Stimulated activated CD4-positive, alpha-beta T cell treated with anti-CD3 and anti-CD28 coated beads, TNF-alpha, amount 100 ng/mL, for 24 hours (primary cell): Measurements from ENCODE around the gene UTP20.

ENCODE experiments used
- DNase-seq, 3 experiments: peaks; one replicate each; pipeline ENCODE4 v3.0.0-alpha.2; 2020; ENCODE audit warnings: low read depth in 3 of 3

UTP20 gene

DNA sequence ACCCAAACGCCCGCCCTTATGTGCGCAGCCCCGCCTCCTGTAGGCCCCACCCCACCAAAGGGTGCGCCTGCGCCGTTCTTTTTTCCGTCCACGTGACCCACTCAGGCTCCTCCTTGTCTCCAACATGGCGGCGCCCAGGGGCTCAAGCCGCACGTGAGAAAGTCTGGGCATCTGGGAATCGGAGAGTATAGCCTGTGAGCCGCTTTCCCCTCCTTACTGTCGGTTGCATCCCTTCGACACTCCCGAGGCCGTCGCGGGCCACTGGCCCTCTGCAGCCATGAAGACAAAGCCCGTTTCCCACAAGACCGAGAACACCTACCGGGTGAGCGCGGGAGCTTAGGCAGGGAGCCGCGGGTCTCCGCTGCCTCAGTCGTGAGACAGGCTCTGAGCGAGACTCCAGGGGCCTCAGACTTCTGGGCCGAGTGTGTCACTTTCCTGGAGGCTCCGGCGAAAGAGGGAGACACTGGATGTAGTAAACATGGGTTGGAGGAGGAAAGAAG is at the start of gene UTP20:
TSS of gene UTP20 (plus strand) at position 100 of the 500 bp plus-strand sequence. CDS start at position 278, 178 bp downstream.
- peak; percentile 87 to 91 (median 90) for DNase-seq

DNA sequence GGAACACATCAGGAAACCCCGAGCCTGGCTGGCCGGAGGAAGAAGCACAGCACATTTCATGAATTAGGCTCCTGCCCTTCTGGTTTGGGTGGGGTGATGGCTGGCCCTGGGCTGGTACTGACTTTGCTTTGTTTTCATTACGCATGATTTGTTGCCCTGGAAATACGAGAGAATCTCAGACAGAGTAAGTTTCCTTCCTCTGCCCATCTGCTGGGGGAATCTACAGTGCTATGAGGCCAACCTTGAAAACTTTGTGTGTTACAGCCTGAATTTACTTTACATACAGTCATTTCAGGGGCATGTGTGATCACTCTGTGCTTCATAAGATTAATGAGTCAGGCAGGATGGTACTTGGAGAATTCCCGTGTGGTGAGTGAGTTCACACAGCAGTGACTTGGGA is 49.4 kb upstream of the UTP20 start:
- no peak for DNase-seq

- no peak for DNase-seq
These were observed 48.3 kb upstream of the UTP20 start for GRCh38 chr12:101231636-101232035.

GRCh38 chr12:101235686-101236085 is 44.2 kb upstream of the UTP20 start:
- no peak for DNase-seq

DNA sequence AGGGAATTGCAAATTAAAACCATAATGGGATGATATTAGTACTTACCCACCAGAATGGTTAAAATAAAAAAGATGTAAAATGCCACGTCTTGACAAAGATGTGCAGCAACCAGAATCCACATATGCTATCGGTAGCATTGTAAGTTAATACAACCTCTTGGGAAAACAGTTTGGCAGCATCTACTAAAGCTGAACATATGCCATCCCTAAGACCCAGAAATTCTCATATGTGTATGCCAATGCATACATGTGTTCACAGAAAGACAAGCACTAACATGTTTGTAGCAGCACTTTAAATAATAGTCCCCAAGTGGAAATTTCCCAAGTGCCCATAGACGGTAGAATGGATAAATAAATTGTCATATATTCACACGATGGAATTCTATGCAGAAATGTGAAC is 41.6 kb upstream of the UTP20 start:
- no peak for DNase-seq

DNA sequence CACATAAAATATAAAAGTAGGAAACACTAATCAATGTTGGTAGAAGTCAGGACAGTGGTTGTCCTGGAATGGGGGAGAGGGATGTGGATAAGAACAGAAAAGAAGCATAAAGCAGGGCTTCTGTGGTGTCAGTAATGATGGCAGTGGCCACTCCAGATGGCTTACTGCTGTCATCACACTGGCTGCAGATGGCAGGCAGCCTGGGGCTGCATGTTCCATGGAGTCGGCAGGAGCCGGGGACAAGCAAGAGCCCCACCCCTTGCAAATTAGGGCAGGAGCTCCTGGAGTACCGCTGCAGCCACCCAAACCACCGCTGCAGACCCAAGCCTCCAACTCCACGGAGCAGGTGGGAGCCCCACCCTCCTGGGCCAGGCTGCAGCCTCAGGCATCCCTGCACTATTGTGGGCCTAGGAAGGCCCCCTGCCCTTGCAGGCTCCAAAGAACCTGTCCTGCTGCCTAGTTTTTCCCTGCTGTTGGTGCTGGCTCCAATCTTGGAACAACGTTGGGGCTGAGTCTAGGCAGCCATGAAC is 41.0 kb upstream of the UTP20 start:
- DNase-seq, result no peak

DNA sequence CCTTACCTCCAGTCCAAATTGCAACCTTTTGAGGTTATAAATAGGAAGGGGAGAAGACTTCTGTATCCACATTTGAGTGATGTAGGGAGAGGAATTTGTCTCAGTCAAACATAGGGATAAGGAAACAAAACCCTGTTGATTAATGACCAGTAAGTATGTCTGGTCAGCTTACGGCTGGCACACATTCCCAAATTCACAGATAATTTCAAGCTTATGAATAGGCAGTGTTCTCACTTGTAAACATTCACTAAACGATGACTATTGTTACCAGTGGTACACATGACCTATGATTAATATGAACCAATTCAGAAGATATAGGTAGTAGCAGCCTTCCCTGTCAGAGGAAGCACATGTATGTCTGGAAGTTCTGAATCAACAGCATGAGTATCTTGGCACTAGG is 36.8 kb upstream of the UTP20 start:
- DNase-seq, result no peak

GRCh38 chr12:101243616-101244015 is 36.3 kb upstream of the UTP20 start:
- no peak for DNase-seq

DNA sequence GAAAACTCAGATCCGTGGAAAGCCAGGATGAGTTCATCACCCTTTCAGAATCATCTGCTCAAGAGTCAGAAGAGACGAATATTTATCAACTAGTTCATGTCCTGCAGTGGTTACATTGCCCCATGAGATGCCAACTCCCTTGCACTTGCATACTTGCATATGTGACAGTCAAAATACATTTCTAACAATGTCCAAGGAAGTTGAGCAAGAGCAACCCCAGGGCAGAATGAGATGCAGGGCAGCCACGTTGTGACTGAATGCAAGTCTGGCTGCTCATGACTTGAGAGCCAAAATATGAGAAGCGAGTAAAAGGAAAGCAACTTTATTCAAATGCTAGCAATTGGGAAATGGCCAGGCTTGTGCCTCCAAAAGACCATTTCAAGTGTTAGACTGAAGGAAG is 23.6 kb upstream of the UTP20 start:
- DNase-seq, result no peak

DNA sequence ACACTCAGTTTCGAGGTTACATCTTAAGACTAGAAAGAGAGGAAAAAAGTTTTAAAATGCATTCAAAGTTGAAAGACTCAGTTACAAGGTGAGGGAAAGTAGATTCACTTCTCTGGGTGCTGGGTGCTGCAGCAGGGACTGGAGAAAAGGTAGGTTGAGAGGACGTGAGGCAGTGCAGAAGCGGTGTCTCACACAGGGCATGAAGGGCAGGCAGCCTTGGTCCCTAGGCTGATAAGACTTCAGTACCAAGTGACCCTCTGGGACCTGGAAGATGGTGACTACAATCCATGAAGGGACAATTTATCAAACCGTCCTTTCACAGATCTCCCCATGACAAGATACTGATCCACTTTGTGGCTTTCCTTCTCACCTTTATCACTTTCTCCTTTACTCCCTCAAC is 22.5 kb upstream of the UTP20 start:
- DNase-seq, result no peak

DNA sequence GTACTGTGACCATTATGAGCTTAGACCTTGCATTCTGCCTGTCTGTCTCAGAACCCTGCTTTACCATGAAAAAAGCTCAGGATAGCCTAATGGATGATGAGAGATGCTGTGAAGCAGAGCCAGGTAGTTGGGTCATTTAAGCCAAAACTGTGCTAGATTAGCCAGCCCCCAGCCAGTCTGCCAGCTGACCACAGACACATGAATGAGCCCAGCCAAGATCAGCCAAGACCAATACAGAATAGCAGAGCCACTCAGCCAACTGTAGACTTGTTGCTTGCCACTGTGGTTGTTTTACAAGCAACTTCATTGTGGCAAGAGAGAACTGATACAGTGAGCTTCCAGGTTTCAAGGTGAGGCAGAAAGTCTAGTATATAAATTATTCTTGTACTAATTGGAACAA is 12.8 kb upstream of the UTP20 start:
- no peak for DNase-seq

DNA sequence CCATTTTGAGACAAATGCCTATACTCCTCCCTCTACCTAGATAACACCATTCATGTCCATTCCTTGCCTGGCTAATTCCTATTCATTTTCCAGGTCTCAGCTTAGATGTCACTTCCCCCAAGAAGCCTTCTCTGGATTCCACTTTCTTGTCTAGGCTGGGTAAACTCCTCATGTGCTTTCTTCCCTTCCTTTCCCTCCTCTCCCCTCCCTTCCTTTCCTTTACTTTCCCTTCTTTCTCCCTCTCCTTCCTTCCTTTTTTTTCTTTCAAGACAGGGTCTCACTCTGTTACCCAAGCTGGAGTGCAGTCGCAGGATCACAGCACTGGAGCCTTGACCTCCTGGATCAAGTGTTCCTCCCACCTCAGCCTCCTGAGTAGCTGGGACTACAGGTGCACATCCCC is 3.5 kb upstream of the UTP20 start:
- no peak for DNase-seq

DNA sequence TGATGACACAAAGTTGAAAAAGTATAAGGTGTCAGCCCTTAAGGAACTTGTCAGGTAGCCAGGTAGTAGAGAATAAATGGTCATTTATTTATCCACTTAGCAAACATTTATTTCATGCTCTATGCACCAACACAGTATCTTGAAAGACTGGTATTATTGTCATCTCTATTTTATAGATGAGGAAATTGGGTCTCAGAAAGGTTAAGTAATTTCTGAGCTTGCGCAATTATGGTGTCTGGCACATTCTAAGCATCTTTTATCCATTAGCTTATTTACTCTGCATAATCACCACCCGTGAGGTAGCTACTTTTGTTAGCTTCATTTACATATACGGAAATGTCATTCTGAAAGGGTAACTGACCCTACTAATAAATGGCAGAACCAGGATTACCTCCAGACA is 2.5 kb upstream of the UTP20 start:
- no peak for DNase-seq

DNA sequence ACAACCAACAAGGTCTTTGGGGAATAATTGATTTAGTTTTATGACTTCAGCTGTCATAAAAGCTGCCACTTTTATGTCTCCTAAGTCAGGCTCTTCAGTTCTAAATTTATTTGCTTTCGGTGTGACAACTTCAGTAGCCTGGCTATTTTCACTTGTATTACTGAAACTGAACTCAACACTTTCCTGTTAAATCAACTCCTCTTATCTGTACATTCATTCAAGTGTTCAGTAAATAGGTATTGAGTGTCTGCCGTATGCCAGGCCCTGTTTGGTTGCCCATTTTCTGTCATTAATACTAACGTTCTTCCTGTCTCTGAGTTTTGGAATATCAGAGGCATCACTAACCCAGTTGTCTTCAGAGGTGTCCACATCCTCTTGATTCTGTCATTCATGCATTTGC is 7.5 kb downstream of the UTP20 start:
- DNase-seq, result no peak

GRCh38 chr12:101297661-101298060 is 17.8 kb downstream of the UTP20 start:
- no peak for DNase-seq

DNA sequence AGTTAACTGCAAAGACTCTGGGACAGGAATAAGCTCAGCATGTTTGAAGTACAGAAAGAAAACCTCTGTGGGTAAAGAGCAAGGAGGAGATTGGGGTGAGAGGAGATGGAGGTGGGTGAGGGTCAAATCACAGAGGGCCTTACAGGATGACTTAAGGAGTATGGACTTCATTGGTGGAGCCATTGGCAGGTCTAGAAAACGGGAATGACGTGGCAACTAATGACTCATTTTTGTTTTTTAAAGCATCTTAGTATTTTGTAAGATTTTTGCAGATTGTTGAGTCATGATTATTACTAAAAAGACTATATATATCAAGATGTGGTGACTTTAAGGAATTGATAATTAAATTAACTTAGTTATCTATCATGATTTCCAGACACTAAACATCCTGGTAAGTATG is 18.5 kb downstream of the UTP20 start:
- no peak for DNase-seq

- DNase-seq, result no peak
These were observed 19.4 kb downstream of the UTP20 start for GRCh38 chr12:101299346-101299745.

GRCh38 chr12:101299931-101300330 is 20.0 kb downstream of the UTP20 start:
- DNase-seq, result no peak

DNA sequence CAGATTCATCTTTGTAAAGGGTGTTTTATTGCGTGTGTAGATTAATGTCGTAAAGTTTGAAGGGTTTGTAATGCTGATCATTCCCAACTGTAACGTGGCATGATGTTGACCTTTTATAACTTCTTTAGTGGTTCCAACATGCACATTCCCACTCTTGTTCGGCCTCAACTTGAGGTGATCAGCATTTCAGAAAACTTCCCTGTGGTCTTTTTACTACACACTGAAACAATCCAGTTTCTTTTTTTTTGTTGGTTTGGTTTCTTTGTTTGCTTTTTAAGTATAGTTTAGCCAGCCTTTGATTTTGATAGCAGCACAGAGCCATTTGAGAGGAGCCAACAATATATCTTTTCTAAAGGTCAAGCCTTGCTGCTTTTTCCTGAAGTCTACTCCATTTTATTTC is 22.8 kb downstream of the UTP20 start:
- no peak for DNase-seq

- no peak for DNase-seq
These were observed 25.4 kb downstream of the UTP20 start for GRCh38 chr12:101305226-101305779.

GRCh38 chr12:101305794-101306193 is 25.9 kb downstream of the UTP20 start:
- DNase-seq, result no peak

GRCh38 chr12:101322480-101322879 is 42.6 kb downstream of the UTP20 start:
- no peak for DNase-seq

DNA sequence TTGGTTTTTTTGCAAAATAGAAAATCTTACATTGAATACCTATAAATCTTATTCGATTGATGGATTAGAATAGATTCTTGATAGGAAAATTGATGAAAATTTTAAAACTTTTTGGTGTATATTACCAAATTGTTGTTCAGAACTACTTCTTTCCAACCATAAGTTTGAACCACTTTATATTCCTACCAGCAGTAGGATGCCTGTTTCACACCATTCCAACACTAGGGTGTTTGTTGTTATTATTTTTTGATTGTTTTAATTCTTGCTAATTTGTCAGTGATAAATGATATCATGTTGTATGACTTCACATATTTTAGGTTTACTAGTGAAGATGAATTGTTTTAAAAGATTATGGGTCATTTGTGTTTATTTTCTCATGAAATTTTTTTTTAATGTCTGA is 43.4 kb downstream of the UTP20 start:
- no peak for DNase-seq

DNA sequence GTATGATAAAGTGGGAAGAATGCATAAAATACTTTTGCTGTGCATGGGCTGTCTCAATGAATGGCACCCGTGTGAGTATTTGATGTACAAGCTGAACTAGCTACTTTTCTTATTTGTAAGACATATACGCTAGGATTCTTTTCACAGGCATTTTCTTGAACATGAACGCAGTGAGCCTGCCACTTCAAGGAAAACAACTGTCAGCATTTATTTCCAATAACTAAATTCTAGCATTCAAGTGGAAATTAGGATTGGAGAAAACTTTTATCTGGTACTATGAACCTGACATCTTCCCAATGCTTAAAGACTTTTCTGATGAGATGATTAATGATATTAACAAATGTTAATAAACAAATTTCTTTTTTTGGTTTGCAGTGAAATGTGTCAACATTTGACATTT is 45.7 kb downstream of the UTP20 start:
- DNase-seq, result no peak
